Stimulated activated CD4-positive, alpha-beta T cell treated with anti-CD3 and anti-CD28 coated beads, Interleukin-12 subunit alpha, Interleukin-12 subunit beta, amount 100 ng/mL, for 48 hours (primary cell): Measurements from ENCODE around the gene CD2.

ENCODE experiments used
- DNase-seq, 3 donors: peaks; one replicate each; pipeline ENCODE4 v3.0.0-alpha.2; 2020; ENCODE audit warnings: low read depth in 2 of 3, low spot score in 1 of 3

The CD2 gene

DNA sequence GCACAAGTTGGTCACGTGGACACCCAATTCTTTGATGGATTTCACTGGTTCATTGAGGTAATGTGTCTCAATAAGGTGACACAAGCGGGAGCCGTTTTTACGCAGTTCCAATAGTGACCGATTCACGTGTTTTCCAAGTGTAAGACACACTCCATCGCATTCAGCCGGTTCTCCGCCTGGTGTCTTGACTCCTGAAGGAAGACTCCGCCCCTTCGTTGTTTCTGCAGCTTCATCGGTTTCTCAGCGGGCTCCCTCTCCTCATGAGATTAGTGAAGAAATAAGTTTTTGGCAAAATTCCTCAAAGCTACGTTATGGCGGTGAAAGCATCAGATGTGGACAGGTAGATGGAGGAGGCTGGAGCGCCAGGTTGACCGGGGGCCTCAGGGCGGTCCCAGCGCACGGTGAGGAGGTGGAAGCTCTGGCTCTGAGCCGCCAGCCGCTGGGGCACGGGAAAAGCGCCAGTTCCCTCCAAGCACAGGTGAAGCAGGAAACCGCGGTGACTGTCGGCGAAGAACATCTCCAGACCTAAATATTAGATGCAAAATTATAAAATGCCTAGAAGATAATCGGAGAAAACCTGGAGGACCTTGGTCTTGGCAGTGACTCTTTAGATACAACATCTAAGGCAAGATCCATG is 21.0 kb downstream of the CD2 start:
- no peak for DNase-seq

DNA sequence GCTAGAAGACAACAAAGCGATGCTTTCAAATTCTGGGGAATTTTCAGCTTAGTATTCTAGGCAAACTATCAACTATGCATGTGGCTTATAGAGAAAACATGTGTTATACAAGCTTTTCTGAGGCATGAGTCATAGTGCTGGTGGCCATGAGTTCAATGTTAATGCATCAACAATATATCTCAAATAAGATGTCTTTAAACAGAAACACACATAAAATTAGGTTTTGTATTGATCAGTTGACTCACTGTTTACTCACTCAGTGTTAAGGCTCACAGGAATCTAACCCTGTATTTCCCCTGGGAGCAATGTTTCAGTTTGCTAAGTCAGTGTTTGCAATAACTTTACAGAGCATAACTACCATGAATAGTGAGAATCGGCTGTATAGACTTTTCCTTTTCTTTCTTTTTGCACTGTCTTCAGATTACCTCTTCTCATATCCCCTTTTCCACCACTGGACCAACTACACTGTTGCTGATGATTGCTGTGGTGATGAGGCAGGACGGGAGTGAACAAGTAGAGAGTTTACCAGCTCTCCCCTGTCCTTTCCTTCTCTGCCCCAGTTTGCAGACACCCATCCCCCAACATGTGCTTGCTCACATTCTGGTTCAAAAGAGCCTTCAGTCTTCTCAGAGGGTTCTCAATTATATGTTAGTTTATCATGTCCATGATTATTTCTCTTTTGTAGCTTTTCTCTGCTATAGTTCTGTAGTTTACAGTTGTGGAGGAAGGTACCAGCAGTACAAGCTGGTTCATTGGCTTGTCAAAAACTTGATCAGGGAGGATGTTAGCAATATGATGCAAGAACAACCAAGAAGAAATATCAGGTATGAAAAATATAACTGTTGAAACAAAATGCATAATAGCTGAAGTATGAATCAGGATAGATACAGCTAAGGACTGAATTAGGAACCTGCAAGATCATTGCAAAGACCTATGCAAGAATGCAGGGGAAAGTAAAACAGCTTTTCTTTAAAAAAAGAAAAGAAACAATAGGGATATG is 23.9 kb downstream of the CD2 start:
- DNase-seq, result no peak

DNA sequence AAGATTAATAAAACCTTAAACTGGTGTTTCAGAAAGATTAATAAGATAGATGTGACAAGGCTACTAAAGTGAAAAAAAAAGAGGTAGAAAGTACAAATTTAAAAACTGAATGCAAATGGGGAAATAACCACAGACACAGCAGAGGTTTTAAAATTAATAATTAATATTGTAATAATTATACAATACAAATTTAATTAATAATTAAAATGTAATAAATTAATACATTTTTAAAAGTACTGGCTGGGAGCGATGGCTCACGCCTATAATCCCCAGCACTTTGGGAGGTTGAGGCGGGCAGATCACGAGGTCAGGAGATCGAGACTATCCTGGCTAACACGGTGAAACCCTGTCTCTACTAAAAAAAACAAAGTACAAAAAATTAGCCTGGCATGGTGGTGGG is 26.8 kb downstream of the CD2 start:
- no peak for DNase-seq

DNA sequence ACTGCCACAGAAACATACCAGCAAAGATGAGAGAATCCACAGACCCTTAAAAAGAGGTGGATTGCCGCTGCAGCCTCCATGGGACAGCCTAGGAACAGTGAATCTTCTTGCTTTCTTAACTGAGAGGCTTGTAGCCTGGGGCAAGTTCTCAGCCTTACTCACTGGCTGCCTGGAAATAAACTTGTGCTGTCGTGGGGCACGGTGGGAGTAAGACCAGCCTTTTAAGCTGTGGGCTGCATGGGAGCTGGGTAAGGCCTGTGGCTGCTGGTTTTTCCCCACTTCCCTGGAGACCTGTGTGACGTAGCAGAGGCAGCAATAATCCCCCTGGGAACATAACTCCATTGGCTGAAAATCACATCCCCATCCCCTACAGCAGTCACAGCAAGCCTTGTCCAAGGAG is 30.8 kb downstream of the CD2 start:
- DNase-seq, result no peak

DNA sequence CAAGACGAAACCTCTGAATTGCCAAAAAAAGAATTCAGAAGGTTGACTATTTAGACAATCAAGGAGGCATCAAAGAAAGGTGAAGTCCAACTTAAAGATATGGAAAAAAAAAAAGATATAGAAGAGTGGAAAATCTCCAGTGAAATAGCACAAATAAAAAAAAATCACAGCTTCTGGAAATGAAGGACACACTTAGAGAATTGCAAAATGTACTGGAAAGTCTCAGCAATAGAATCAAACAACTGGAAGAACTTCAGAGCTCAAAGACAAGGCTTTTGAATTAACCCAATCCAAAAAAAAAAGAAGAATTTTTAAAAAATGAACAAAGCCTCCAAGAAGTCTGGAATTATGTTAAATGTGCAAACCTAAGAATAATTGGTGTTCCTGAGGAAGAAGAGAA is 31.8 kb downstream of the CD2 start:
- DNase-seq, result no peak

DNA sequence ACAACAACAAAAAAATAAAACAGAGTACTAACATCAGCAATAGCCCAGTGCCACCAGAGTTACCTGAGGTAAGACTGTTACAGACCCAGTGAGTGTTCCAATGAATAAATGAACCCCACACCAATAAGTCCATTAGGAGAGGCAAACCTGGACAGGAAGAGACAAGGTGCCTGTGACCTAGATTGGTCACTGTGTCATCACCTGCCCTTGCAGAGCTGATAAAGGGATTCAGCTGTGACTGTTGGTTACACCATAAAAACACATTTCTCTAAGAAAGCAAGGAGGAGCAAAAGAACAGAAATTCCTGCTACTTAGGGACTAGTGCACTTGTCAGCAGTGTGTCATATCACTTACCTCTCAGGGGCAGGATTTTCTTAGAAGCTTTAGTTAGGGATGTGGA is 37.5 kb downstream of the CD2 start:
- no peak for DNase-seq

DNA sequence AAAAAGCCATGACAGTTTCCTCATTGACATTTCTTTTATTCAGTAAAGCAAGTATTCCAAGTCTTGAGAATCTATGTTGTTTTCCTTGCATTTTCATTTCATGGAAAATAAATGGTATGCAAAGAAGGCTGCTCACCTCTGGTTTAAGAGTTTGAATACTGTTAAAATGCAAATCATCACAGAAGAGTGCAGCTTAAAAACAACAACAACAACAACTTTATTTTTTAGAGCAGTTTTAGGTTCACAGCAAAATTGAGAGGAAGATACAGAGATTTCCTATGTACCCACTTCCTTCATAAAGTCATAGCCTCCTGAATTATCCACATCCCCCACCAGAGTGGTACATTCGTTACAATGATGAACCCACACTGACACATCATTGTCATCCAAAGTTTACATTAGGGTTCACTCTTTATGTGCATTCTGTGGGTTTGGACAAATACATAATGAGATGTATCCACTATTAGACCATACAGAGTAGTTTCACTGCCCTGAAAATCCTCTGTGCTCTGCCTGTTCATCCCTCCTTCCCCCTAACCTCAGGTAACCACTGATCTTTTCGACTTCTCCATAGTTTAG is 39.2 kb downstream of the CD2 start:
- no peak for DNase-seq

DNA sequence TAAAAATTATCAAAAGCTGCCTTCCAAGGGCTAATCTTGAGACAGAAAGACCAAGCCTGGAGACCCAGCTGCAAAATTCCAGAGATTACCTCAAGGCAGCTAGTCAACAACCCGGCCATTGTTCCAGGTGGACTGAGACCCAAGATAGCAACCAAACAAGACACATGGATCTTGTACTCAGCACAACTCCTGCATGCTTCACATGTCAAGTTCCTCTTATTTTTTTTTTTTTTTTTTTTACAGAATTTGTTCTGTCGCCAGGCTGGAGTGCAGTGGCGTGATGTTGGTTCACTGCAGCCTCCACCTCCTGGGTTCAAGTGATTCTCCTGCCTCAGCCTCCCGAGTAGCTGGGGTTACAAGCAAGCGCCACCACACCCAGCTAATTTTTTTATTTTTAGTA is 40.1 kb downstream of the CD2 start:
- no peak for DNase-seq

DNA sequence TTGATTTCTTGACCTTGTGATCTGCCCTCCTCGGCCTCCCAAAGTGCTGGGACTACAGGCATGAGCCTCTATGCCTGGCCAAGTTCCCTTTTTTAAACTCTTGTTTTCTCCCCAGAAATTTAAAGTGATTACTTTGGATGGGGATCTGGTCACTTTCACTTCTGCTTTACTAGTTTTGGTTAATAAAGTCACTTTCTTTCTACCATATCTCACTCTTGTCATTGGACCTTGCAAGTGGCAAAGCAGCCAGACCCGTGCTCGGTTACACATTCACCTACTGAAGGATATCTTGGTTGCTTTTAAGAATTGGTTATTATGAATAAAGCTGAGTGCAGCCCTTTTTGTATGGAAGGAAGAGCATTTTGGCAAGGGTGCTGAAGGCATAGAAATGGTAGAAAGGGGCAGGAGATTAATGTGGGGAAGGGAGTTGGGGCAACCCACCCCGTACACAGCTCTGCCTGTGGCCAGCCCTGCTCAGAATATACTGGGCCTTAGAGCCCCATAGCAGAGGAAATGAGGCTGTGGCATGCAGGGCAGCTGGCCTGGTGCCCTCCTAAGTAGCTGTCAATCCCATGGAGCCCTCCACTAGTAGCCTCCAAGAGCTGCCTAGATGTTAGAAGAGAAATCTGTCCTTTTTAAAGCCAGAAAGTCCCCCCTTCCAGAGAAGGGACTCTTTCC is 40.7 kb downstream of the CD2 start:
- no peak for DNase-seq

DNA sequence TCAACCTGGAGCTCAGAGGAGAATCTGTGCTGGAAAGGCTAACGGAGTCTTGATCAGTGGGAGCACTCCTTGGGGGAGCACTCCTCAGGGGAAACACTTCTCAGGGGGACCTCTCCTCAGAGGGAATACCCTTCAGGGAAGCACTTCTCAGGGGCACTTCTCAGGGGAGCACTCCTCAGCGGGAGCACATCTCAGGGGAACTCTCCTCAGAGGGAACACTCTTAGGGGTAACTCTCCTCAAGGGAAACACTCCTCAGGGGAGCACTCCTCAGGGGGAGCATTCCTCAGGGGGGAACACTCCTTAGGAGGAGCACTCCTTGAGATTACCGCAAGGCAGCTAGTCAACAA is 41.2 kb downstream of the CD2 start:
- no peak for DNase-seq

DNA sequence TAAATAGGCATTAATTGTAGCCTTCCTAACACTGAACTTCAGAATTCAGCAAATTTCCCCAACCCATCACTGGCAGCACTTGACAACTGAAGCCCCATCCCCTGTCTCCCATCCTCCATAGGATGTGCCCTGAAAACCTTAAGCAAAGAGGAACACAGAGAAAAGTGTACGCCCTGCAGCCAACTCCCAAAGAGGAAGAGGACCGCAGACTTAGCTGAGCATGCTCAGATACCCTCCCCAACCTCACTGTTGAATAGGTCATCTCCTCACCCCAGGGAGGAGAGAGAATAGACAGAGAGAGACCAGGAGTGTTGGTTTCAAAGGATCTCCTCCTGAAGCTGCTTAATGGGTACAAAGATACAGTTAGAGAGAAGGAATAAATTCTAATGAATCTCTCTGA is 50.5 kb downstream of the CD2 start:
- no peak for DNase-seq

DNA sequence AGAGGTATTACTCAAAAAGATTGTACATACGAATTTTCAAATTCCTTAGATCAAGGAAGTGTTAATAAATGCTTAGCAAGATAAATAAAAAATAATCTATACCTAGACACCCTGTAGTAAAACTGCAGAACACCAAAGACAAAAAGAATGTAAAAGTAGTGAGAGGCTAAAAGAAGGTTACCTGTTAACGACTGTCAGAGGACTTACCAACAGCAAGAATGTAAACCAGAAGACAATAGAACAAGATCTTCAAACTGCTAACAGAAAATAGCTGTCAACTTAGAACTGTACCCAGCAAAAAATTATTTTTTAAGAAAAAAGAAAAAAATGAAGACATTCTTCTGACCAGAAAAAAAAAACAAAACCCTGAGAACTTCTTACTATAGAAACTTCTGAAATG is 51.2 kb downstream of the CD2 start:
- DNase-seq, result no peak

DNA sequence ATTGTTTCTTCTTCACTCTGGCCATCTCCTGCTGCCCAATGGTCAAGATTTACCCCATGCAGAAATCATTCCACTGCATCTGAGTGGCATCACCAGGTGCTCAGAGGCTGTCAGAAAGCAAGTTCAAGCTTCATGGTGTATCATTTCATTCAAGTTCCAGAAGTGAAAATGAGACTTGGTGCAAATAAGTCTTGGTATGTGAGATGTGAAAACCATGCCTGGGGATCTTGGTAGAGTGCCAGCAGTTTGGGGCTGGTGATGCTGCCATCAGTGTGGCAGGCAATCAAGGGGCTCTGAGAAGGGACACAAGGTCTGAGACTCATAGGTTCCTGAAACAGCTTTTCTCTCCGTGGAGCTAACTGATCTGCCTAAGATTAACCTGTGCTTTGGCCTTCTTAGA is 52.0 kb downstream of the CD2 start:
- peak; percentile 77 to 84 (median 78) for DNase-seq

DNA sequence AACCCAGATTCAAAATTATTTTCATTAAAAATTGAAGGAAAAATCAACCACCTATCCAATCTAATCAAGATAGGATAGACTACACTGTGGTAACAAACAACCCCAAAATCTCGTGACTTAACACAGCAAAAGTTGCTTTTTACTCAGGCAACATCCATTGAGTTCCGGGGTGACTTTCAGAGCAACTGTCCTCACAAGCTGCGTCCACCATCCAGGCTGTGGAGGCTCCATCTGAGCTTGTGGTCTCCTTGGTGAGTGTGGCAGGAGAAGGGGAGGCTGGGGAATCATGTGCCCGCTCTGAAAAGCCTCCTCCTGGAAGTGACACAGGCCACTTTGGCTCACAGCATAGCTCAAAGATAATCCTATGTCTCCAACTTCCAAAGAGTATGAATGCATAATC is 52.4 kb downstream of the CD2 start:
- no peak for DNase-seq

DNA sequence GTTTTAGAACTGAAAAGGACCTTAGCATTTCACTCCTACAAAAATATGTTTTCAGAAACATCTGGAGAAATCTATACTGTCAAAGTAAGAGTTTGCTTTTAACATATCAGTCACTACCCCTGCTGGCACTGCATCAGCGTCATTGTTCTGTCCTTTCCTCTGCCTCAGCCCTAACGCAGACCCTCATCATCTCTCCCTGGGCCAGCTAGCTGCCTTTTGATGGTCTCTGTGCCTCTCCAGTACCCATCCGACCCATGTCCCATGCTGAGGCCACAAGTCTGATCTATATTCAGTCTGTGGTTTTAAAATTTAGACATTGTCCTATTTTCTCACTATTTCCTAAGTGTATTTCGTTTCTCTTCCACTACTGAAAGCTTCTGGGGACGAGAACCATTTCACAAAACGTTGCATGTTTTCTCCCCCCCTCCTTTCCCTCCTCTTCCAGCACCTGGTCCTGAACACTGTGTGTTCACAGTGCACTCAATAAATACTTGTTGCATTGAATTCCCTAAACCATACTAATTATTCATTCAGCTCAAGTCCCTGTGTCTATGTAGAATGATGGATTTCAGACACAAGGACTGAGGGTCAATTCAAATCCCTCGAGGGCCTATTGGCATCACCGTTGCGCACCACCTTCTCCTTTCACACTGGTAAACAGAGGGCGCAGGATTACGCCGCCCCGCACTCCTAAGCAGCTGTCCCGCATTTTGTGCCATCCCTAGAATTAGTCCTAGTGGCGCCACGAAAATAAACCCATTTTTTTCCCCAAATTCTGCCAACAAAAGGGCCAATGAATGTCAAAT is 53.4 kb downstream of the CD2 start:
- no peak for DNase-seq

DNA sequence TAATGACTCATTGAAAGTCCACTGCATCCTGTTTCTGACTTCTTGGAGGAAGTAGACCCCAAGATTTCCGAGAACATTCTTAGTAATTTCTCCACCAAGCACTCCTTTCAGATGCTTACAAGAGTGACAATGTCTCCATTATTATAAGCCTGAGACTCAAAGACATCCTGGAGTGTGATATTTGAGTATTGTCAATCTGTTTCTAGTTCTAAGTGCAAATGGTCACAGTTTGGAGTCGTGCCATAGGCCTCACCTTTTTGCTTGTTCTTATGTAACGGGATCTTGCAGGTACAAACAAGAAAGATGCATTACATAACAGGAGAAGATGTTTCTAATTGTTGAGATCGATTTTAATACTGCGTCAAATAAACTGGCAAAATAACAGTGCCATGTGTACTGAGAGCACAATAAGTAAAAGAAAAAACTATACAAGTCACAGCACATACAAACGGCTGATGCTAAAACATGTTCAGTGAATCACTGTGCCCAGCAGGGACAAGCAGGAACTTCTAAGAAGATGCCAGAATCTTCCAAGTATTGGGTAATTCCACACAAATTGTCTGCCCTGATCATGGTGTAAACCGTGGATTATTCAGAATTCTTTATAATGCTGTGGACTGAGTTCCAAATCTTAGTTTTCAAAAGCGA is 54.1 kb downstream of the CD2 start:
- DNase-seq, result no peak

DNA sequence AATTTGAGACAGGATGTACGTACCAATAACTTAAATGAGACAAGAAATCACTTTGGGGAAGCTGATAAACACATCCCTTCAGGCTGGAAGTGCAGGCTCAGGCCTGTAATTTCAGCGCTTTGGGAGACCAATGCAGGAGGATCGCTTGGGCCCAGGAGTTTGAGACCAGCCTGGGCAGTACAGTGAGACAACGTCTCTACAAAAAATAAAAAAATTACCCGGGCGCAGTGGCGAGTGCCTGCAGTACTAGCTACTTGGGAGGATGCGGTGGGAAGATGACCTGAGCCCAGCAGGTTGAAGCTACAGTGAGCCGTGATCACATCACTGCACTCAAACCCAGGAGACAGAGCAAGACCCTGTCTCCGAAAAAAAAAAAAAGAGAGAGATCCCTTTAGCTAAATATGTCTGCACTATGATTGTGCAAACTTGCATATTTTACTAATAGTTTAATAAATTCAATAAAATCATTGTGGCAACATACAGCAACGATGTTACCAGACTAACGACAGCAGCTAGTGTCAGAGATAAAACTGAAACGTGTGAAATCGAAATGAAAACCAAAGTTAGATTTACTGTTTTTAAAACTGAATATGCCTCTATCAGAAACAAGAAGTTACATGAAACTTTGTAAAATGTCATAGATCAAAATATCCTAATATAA is 54.7 kb downstream of the CD2 start:
- DNase-seq, result no peak

DNA sequence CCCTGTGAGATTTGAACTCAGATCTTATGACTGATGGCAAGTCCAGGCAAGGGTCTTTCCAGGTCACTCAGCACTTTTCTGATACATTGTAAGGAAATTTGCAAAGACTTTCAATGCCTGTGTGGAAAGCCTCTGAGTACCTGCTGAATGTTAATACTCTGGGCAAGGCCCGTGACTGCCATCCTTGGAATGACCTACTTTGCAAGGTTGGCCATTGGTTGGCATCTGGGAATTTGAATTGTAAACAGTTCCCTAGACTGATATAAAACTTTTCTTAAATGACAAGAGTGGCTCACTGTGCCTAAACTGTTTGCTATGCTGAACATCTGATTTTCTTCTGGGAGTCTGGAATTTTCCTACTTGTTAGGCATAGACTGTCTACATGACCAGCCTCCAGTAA is 57.1 kb downstream of the CD2 start:
- no peak for DNase-seq

DNA sequence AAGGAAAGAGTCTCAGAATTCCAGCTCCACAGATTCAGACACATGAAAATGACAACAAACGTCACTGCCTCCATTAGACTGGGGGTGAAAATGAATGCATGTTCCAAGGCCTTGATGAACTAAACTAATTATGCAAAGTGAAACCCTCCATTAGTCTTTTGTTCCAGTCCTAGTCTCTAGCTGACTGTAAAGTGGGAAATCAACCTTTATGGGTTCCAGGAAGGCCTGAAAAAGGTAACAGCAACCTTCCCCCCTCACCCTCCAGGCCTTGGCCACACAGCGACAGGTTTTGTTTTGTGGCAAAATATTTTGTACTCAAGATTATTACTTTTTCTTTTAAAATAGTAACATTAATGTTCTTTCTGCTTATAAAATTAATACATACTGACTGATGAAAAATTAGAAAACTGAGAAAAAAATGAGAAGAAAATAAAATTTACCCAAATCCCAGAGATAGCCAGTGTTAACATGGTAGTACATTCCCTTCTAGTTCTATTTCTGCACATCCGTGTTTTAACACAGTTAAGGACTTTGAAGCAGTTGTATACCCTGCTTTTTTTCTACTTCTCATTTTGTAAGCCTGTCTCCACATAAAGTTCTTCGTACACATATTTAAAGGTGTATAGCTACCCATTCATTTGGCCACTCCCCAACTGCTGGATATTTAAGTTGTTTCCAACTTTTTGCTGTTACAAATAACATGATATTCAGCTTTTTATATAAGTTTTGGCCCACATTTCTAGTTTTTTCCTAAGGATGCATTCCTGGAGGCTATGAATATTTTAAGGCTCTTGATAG is 60.9 kb downstream of the CD2 start:
- no peak for DNase-seq
